Type B pancreatic cell (in vitro differentiated cells): ENCODE results near the gene CABLES1. TPM values are rescaled to one million over a fixed set of nuclear protein-coding genes. Genes with fewer than 3 reads are reported as not detected.

ENCODE experiments used
- DNase-seq: peaks from one replicate; pipeline ENCODE4 v3.0.0; 2021; ENCODE audit warnings: mixed read lengths; ENCODE audit not compliant: unreplicated experiment; ENCODE audit errors: extremely low spot score
- H3K27ac Mint-ChIP-seq: 2 replicates; pipeline ENCODE4 v1.8.0; 2021; ENCODE audit warnings: mild to moderate bottlenecking, mixed read lengths
- H3K27me3 Mint-ChIP-seq: 2 replicates; pipeline ENCODE4 v1.8.0; 2021; ENCODE audit warnings: mixed read lengths
- H3K36me3 Mint-ChIP-seq: 2 replicates; pipeline ENCODE4 v1.8.0; 2021; ENCODE audit warnings: mixed read lengths
- H3K4me1 Mint-ChIP-seq: one replicate; pipeline ENCODE4 v1.8.0; 2021; ENCODE audit warnings: mixed read lengths; ENCODE audit not compliant: unreplicated experiment
- H3K4me3 Mint-ChIP-seq: 2 replicates; pipeline ENCODE4 v1.8.0; 2021; ENCODE audit warnings: mild to moderate bottlenecking, mixed read lengths
- H3K9me3 Mint-ChIP-seq: 2 replicates; pipeline ENCODE4 v1.8.0; 2021; ENCODE audit warnings: mixed read lengths
- CTCF ChIP-seq: fragments of 200-600 bp; sonication (generic); conservative IDR thresholded peaks from 2 replicates; pipeline ENCODE4 v1.5.0; 2021; ENCODE audit warnings: antibody characterized with exemption, mild to moderate bottlenecking
- total RNA-seq: library from RNA; stranded (reverse); gene quantifications from 2 replicates; pipeline ENCODE4 v1.2.1, GENCODE V29; 2021; ENCODE audit warnings: low replicate concordance

Gene CABLES1
- total RNA-seq, 1 donor from 2014 or later = 11.4 TPM

GRCh38 chr18:23136326-23137096, 1.2 kb downstream of the CABLES1 start:
- H3K4me3 Mint-ChIP-seq = peak overlapping the region; percentile 87
- no peak for DNase-seq
- no peaks in the 10 kb centered on the region for H3K36me3 Mint-ChIP-seq
- no peaks in the 10 kb centered on the region for H3K9me3 Mint-ChIP-seq
- H3K4me1 Mint-ChIP-seq = peaks cover 42% of the 10 kb centered on the region
- H3K27me3 Mint-ChIP-seq = peaks cover 42% of the 10 kb centered on the region
- H3K27ac Mint-ChIP-seq = peak overlapping the region; percentile 29
- no peak for TF ChIP-seq CTCF

DNA sequence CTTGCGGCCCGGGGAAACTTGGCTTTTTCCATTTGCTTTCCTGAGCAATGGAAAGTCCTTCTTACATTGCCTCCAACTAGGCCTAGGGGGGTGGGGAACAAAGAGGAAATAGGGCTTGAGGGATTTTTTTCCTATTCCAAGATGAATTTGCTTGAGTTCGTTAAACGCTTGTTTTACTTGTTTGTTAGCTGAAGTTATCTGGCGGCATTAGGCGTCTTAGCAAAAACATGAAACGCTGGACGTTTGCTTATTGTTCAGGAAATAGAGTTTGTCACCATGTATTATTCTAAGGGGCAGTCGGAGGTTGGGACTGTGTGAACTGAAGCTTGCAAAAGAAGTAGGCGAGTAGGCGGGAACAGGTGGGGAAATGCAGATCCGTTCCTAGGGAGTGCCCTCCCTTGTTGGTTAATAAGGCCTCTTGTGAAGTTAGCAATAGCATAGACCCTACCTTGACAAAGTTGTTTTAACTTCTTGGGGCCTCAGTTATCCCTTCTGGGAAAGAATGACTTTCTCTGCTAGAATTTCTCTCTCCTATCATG, 1.9 kb downstream of the CABLES1 start:
- no peak for TF ChIP-seq CTCF
- H3K27me3 Mint-ChIP-seq = peaks cover 39% of the 10 kb centered on the region
- H3K36me3 Mint-ChIP-seq = no peaks in the 10 kb centered on the region
- peak overlapping the region; percentile 87 for H3K4me3 Mint-ChIP-seq
- no peaks in the 10 kb centered on the region for H3K9me3 Mint-ChIP-seq
- peaks cover 44% of the 10 kb centered on the region for H3K4me1 Mint-ChIP-seq
- no peak for DNase-seq
- peak overlapping the region; percentile 45 for H3K27ac Mint-ChIP-seq

DNA sequence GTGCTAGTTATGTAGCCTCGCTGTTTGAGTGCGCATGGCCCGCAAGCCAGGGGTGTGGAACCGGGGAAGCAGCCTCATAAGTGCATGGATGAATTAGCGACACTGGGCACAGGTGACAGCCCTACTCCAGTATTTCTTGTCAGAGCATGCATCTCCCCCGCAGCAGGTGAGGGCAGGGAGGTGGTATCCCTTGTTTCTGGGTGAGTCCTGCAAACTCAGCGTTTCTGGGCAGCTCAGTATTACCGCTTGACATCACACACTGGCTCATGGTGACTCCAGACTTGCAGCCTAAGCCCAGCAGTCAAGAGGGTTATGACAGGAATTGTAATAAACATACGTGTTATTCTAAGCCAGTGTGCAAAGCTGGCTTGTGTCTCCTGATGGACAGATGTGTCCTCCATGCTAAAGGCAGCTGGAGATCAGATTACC, 2.5 kb downstream of the CABLES1 start:
- no peaks in the 10 kb centered on the region for H3K36me3 Mint-ChIP-seq
- TF ChIP-seq CTCF = no peak
- no peaks in the 10 kb centered on the region for H3K9me3 Mint-ChIP-seq
- peak overlapping the region; percentile 45 for H3K27ac Mint-ChIP-seq
- H3K4me3 Mint-ChIP-seq = peak overlapping the region; percentile 87
- H3K4me1 Mint-ChIP-seq = peaks cover 50% of the 10 kb centered on the region
- peaks cover 39% of the 10 kb centered on the region for H3K27me3 Mint-ChIP-seq
- DNase-seq = no peak

DNA sequence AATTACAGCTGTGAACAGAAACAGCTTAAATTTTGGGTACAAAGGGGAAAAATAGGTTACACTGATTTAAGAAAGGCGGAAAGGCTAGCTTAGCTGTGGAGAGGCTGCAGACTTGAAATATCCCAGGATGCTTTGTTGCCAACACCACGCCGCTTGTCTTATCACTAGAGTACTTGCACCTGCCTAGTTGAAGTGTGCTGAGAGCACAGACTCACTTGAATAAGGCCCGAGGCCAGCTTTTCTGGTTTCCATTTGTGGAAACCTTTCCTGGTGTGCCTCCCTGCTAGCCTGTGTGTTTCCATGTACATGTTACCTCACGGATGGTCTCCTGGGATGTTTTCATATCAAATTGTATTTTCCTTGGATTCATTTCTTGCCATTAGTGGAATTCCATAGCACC, 3.2 kb downstream of the CABLES1 start:
- TF ChIP-seq CTCF = no peak
- no peaks in the 10 kb centered on the region for H3K9me3 Mint-ChIP-seq
- H3K36me3 Mint-ChIP-seq = no peaks in the 10 kb centered on the region
- no peak for DNase-seq
- H3K27ac Mint-ChIP-seq = no peak overlapping the region
- H3K4me3 Mint-ChIP-seq = peak overlapping the region; percentile 87
- peaks cover 39% of the 10 kb centered on the region for H3K27me3 Mint-ChIP-seq
- peaks cover 57% of the 10 kb centered on the region for H3K4me1 Mint-ChIP-seq

- TF ChIP-seq CTCF = no peak
- Mint-ChIP-seq H3K9me3 (no peaks in the 10 kb centered on the region), H3K27ac (peak overlapping the region; percentile 76), H3K27me3 (peaks cover 26% of the 10 kb centered on the region), H3K4me1 (peaks cover 64% of the 10 kb centered on the region), H3K36me3 (no peaks in the 10 kb centered on the region), H3K4me3 (peak overlapping the region; percentile 56)
- DNase-seq = no peak
These were observed 6.1 kb downstream of the CABLES1 start for GRCh38 chr18:23141104-23141999.
